ENCODE results near the gene GHRHR. TPM values are rescaled to one million over a fixed set of nuclear protein-coding genes. Genes with fewer than 3 reads are reported as not detected.
A peak's percentile ranks its signal among the peaks of the same experiment; 100 is the strongest.

The GHRHR gene
- total RNA-seq: not detected
- not detected for polyA plus RNA-seq

DNA sequence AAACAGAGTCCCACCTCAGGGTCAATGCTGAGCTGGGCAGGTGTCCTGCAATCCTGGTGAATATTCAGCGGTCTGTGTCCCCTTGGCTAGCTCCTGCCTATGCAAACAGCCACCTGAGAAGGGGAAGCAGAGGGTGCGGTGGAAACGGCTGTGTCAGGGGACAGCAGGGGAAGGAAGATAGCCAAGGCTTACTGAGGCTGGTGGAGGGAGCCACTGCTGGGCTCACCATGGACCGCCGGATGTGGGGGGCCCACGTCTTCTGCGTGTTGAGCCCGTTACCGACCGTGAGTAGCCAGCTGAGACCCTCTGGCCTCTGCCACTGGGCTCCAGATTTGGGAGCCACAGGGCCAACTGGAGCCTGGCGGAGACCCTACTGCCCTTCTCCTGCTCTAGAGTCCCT lies at the start of gene GHRHR:
Gene GHRHR (plus strand): TSS at position 112 of the 400 bp plus-strand sequence. CDS start 116 bp downstream, at position 228.
- intact Hi-C loops (cut with micrococcal nuclease): no loop called here
- H3K27me3 Mint-ChIP-seq: peaks cover 5 to 18% of the 10 kb centered on the region in 2 donors

DNA sequence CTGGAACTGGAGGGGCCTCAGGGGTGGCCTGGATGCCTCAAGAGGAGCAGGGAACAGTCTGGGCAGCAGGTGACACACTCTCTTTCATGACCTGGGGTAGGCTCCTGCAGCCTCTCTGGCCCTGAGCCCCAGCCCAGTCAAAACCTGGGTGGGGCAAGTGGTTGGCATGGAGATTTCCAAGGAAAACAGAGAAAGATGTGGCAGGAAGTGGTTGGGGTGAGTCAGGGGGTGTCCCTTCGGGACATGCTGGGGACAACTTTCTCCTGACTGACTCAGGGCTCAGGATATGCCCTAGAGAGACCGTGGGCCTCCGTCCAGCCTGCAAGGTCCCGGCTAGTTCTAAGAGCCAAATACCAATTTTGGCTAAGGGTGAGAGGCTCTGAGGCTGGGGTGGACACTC lies 49.2 kb upstream of the GHRHR start:
- no peaks in the 10 kb centered on the region for H3K4me1 ChIP-seq (ENCODE audit: insufficient read depth, low read length)
- Mint-ChIP-seq H3K4me3 (no peak overlapping the region), H3K9me3 (no peaks in the 10 kb centered on the region), H3K36me3 (no peaks in the 10 kb centered on the region), H3K4me1 (no peaks in the 10 kb centered on the region), H3K27ac (peak overlapping the region in 1 of 7 donors; percentile 48), H3K27me3 (peaks cover 0 to 2% of the 10 kb centered on the region in 2 donors)
- H3K36me3 ChIP-seq (ENCODE audit: insufficient read depth, low read length): no peaks in the 10 kb centered on the region
- intact Hi-C loops (cut with micrococcal nuclease): no loop called here
- no peaks in the 10 kb centered on the region for H3K9me3 ChIP-seq (ENCODE audit: control insufficient read depth in 1 of 2, low read length in 2 of 2)
- DNase-seq: no peak
- H3K4me3 ChIP-seq (ENCODE audit: low read length in 2 of 2): no peak overlapping the region
- CTCF ChIA-PET (ENCODE audit: partially characterized antibody): no interaction called here
- no peak overlapping the region for H3K27ac ChIP-seq (ENCODE audit: low read depth, low read length)
- POLR2A ChIA-PET (ENCODE audit: partially characterized antibody): no interaction called here
- no peaks in the 10 kb centered on the region for H3K27me3 ChIP-seq (ENCODE audit: insufficient read depth, low read length)

More for the DNA sequence above, at the start of gene GHRHR:
- Histone ChIP-seq H3K9me3 (ENCODE audit: control insufficient read depth in 1 of 2, low read length in 2 of 2) (no peaks in the 10 kb centered on the region), H3K27ac (ENCODE audit: low read depth, low read length) (no peak within 1 kb of the TSS), H3K36me3 (ENCODE audit: insufficient read depth, low read length) (no peaks in the 10 kb centered on the region), H3K27me3 (ENCODE audit: insufficient read depth, low read length) (no peaks in the 10 kb centered on the region), H3K4me3 (ENCODE audit: low read length in 2 of 2) (no peak within 1 kb of the TSS), H3K4me1 (ENCODE audit: insufficient read depth, low read length) (no peaks in the 10 kb centered on the region)
- no peak within 1 kb of the TSS for H3K4me3 Mint-ChIP-seq
- no peaks in the 10 kb centered on the region for H3K36me3 Mint-ChIP-seq
- ChIA-PET POLR2A (ENCODE audit: partially characterized antibody) (no interaction called here), CTCF (ENCODE audit: partially characterized antibody) (interaction anchor here (1.7 kb wide), 1 partner anchor 20 kb away, joined by 5 read pairs; no protein-coding TSS in a partner anchor)
- no peak within 1 kb of the TSS for H3K27ac Mint-ChIP-seq
- H3K4me1 Mint-ChIP-seq: no peaks in the 10 kb centered on the region
- H3K9me3 Mint-ChIP-seq: peaks cover 0 to 4% (median 0%) of the 10 kb centered on the region in 8 donors
- no peak for DNase-seq

GRCh38 chr7:30915005-30915601 lies 48.6 kb upstream of the GHRHR start:
- Histone ChIP-seq H3K36me3 (ENCODE audit: insufficient read depth, low read length) (no peaks in the 10 kb centered on the region), H3K4me3 (ENCODE audit: low read length in 2 of 2) (no peak overlapping the region), H3K27me3 (ENCODE audit: insufficient read depth, low read length) (no peaks in the 10 kb centered on the region), H3K4me1 (ENCODE audit: insufficient read depth, low read length) (no peaks in the 10 kb centered on the region), H3K9me3 (ENCODE audit: control insufficient read depth in 1 of 2, low read length in 2 of 2) (no peaks in the 10 kb centered on the region), H3K27ac (ENCODE audit: low read depth, low read length) (no peak overlapping the region)
- no peak overlapping the region for H3K27ac Mint-ChIP-seq
- ChIA-PET POLR2A (ENCODE audit: partially characterized antibody) (no interaction called here), CTCF (ENCODE audit: partially characterized antibody) (no interaction called here)
- no peaks in the 10 kb centered on the region for H3K9me3 Mint-ChIP-seq
- DNase-seq: no peak
- no peaks in the 10 kb centered on the region for H3K36me3 Mint-ChIP-seq
- no peak overlapping the region for H3K4me3 Mint-ChIP-seq
- intact Hi-C loops (cut with micrococcal nuclease): no loop called here
- H3K4me1 Mint-ChIP-seq: no peaks in the 10 kb centered on the region
- H3K27me3 Mint-ChIP-seq: peaks cover 0 to 2% of the 10 kb centered on the region in 2 donors

- POLR2A ChIA-PET (ENCODE audit: partially characterized antibody): no interaction called here
- Histone ChIP-seq H3K9me3 (ENCODE audit: control insufficient read depth in 1 of 2, low read length in 2 of 2) (no peaks in the 10 kb centered on the region), H3K36me3 (ENCODE audit: insufficient read depth, low read length) (no peaks in the 10 kb centered on the region), H3K27me3 (ENCODE audit: insufficient read depth, low read length) (no peaks in the 10 kb centered on the region), H3K27ac (ENCODE audit: low read depth, low read length) (no peak overlapping the region), H3K4me3 (ENCODE audit: low read length in 2 of 2) (no peak overlapping the region), H3K4me1 (ENCODE audit: insufficient read depth, low read length) (no peaks in the 10 kb centered on the region)
- no peak for DNase-seq
- peaks cover 0 to under 1% of the 10 kb centered on the region in 2 donors for H3K27me3 Mint-ChIP-seq
- no peaks in the 10 kb centered on the region for H3K9me3 Mint-ChIP-seq
- H3K27ac Mint-ChIP-seq: no peak overlapping the region
- H3K4me1 Mint-ChIP-seq: no peaks in the 10 kb centered on the region
- H3K36me3 Mint-ChIP-seq: no peaks in the 10 kb centered on the region
- intact Hi-C loops (cut with micrococcal nuclease): no loop called here
- H3K4me3 Mint-ChIP-seq: no peak overlapping the region
- CTCF ChIA-PET (ENCODE audit: partially characterized antibody): no interaction called here
Observed at GRCh38 chr7:30915751-30916150, 48.0 kb upstream of the GHRHR start.

DNA sequence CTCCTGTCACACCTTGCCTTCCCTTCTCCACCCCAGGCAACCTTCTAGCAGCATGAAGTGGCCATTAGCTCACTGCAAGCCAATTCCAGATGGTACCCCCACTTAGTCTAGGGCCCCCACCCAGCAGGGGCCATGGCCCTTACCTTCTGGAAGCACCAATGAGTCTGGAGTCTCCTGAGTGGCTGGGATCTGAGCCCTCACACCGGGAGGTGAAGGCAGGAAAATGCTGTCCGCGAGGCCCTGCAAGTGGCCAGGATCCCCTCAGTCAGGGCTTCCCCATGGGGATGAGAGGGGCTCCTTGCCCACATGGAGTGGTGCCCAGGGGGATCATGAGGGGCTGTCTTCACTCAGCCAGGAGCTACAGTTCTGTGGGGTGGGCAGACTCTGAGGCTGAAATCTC lies 47.5 kb upstream of the GHRHR start:
- CTCF ChIA-PET (ENCODE audit: partially characterized antibody): no interaction called here
- H3K4me3 Mint-ChIP-seq: no peak overlapping the region
- no peaks in the 10 kb centered on the region for H3K4me1 Mint-ChIP-seq
- H3K27me3 Mint-ChIP-seq: no peaks in the 10 kb centered on the region
- POLR2A ChIA-PET (ENCODE audit: partially characterized antibody): no interaction called here
- H3K9me3 Mint-ChIP-seq: no peaks in the 10 kb centered on the region
- Histone ChIP-seq H3K9me3 (ENCODE audit: control insufficient read depth in 1 of 2, low read length in 2 of 2) (no peaks in the 10 kb centered on the region), H3K36me3 (ENCODE audit: insufficient read depth, low read length) (no peaks in the 10 kb centered on the region), H3K27ac (ENCODE audit: low read depth, low read length) (no peak overlapping the region), H3K4me1 (ENCODE audit: insufficient read depth, low read length) (no peaks in the 10 kb centered on the region), H3K27me3 (ENCODE audit: insufficient read depth, low read length) (no peaks in the 10 kb centered on the region), H3K4me3 (ENCODE audit: low read length in 2 of 2) (no peak overlapping the region)
- H3K27ac Mint-ChIP-seq: no peak overlapping the region
- no peaks in the 10 kb centered on the region for H3K36me3 Mint-ChIP-seq
- DNase-seq: no peak
- intact Hi-C loops (cut with micrococcal nuclease): no loop called here

GRCh38 chr7:30916767-30917166 lies 47.0 kb upstream of the GHRHR start:
- H3K4me1 ChIP-seq (ENCODE audit: insufficient read depth, low read length): no peaks in the 10 kb centered on the region
- Mint-ChIP-seq H3K4me1 (no peaks in the 10 kb centered on the region), H3K27me3 (no peaks in the 10 kb centered on the region), H3K4me3 (no peak overlapping the region), H3K9me3 (no peaks in the 10 kb centered on the region), H3K36me3 (no peaks in the 10 kb centered on the region), H3K27ac (no peak overlapping the region)
- no peak overlapping the region for H3K27ac ChIP-seq (ENCODE audit: low read depth, low read length)
- no peaks in the 10 kb centered on the region for H3K36me3 ChIP-seq (ENCODE audit: insufficient read depth, low read length)
- no peaks in the 10 kb centered on the region for H3K9me3 ChIP-seq (ENCODE audit: control insufficient read depth in 1 of 2, low read length in 2 of 2)
- CTCF ChIA-PET (ENCODE audit: partially characterized antibody): no interaction called here
- intact Hi-C loops (cut with micrococcal nuclease): no loop called here
- H3K4me3 ChIP-seq (ENCODE audit: low read length in 2 of 2): no peak overlapping the region
- POLR2A ChIA-PET (ENCODE audit: partially characterized antibody): no interaction called here
- DNase-seq: no peak
- H3K27me3 ChIP-seq (ENCODE audit: insufficient read depth, low read length): no peaks in the 10 kb centered on the region

DNA sequence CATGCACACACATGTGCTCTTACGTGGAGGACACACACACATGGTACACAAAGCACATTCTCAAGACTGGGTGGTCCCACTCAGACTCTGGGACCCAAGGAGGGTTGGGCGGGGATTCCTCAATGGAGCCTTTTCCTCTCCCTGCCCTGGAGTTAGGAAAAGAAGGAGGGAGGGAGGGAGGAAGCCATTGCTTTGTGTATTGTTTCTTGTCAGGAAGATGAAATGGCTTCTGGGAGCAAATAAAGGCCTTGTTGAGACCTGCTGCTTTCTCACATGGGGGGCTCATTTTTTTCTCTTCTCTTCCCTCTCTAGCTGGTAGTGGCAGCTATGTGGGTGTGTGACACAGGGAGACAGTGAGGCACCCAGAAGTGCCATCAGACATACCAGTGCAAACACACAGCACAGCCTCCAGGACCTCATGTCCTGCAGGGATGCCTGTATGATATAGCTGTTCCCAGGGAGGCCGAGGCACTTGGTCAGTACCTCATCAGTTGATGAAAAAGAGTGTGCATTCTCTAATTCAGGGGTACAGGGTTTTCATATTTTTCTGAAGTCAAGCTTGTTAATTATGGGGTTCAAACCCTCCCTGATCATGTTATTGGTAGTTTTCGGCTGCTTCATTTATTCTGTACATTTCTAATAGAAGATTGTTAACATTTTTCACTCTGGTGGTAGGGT lies 46.4 kb upstream of the GHRHR start:
- H3K4me3 ChIP-seq (ENCODE audit: low read length in 2 of 2): no peak overlapping the region
- CTCF ChIA-PET (ENCODE audit: partially characterized antibody): no interaction called here
- no peaks in the 10 kb centered on the region for H3K9me3 ChIP-seq (ENCODE audit: control insufficient read depth in 1 of 2, low read length in 2 of 2)
- Mint-ChIP-seq H3K9me3 (no peaks in the 10 kb centered on the region), H3K36me3 (no peaks in the 10 kb centered on the region), H3K27me3 (no peaks in the 10 kb centered on the region), H3K27ac (no peak overlapping the region), H3K4me3 (no peak overlapping the region), H3K4me1 (no peaks in the 10 kb centered on the region)
- H3K36me3 ChIP-seq (ENCODE audit: insufficient read depth, low read length): no peaks in the 10 kb centered on the region
- no peaks in the 10 kb centered on the region for H3K27me3 ChIP-seq (ENCODE audit: insufficient read depth, low read length)
- POLR2A ChIA-PET (ENCODE audit: partially characterized antibody): no interaction called here
- H3K27ac ChIP-seq (ENCODE audit: low read depth, low read length): no peak overlapping the region
- H3K4me1 ChIP-seq (ENCODE audit: insufficient read depth, low read length): no peaks in the 10 kb centered on the region
- intact Hi-C loops (cut with micrococcal nuclease): no loop called here
- DNase-seq: no peak
